Panc1 (cell line): ENCODE results near the gene CFAP100.

ENCODE experiments used
- CTCF ChIP-seq: fragments of 450-650 bp; IDR thresholded peaks from 2 replicates; pipeline ENCODE4 v1.5.1; 2017; ENCODE audit warnings: mild to moderate bottlenecking
- REST ChIP-seq, 2 experiments: IDR thresholded peaks; 2 replicates each; pipeline ENCODE4 v1.6.1; 2011 to 2012; ENCODE audit warnings: low read depth in 2 of 2, control low read depth in 1 of 2, low read length in 1 of 2, mild to moderate bottlenecking in 1 of 2, moderate library complexity in 1 of 2; ENCODE audit not compliant: insufficient read depth in 1 of 2
- TCF7L2 ChIP-seq: IDR thresholded peaks from 2 replicates; pipeline ENCODE4 v1.6.1; 2011; ENCODE audit warnings: mild to moderate bottlenecking, low read depth, low read length, inconsistent platforms

- TF ChIP-seq CTCF (no peak), REST (IDR thresholded peaks at IDR 0.05; ENCODE audit: insufficient read depth in 1 of 2, low read depth in 2 of 2, low read length in 1 of 2) (no peak), TCF7L2 (no peak)
These were observed 87.2 kb downstream of the CFAP100 start for GRCh38 chr3:126481808-126482502.
